ENCODE measurements around the gene ARHGEF33. TPM values are rescaled to one million over a fixed set of nuclear protein-coding genes. Genes with fewer than 3 reads are reported as not detected.
A peak's percentile ranks its signal among the peaks of the same experiment; 100 is the strongest.

Gene ARHGEF33
- total RNA-seq, 3 donors from 2014 or later (not counting 1 experiment from before 2014, with no cell fraction given), result 0.27 TPM; not detected in 2

DNA sequence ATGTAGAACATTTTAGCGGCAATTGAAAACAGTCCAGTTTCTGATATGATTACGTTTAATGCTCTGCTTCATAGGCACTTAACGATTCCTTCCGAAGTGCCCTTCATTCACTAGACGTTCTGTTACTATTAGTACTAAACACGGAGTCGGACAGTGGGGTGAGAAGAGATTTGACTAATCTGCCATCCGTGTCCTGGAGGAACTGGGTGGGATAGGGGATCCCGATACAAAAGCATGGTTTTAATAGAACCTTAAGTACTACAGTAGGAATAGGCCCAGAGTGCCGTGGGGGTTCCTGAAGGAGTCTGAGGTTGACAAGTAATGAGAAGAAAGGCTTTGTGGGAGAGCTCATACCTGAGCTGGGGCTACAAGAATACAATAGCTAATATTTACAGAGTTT, 13.3 kb upstream of the ARHGEF33 start:
- H3K27me3 Mint-ChIP-seq (ENCODE audit: low read depth in 2 of 2), result no peaks in the 10 kb centered on the region

DNA sequence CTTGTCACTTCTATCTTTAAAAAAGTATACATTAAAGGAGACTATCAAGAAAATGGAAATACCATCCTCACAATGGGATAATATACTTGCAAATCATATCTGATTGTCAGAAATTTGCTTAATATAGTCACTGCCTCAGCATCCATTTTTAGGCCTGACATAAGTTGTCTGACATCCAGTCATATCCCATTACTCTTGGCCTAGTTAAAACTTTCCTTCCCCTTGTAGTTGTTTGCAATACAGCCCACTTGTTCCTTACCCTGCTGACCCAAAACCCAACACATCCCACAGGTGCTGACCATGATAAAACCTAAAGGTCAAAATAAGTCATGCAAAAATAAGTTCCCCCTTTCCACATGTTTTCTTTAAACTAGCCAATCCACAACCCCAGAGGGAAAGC, 3.6 kb upstream of the ARHGEF33 start:
- no peak overlapping the region for H3K27ac Mint-ChIP-seq
- no peaks in the 10 kb centered on the region for H3K9me3 Mint-ChIP-seq
- ATAC-seq (no peak), DNase-seq (no peak)
- Histone ChIP-seq H3K36me3 (ENCODE audit: control insufficient read depth, insufficient read depth, low read length) (no peaks in the 10 kb centered on the region), H3K4me3 (ENCODE audit: low read length) (no peak overlapping the region), H3K27me3 (ENCODE audit: control insufficient read depth, insufficient read depth, low read length) (no peaks in the 10 kb centered on the region), H3K4me1 (ENCODE audit: control insufficient read depth, insufficient read depth, low read length) (no peaks in the 10 kb centered on the region), H3K27ac (ENCODE audit: low read length) (no peak overlapping the region), H3K9me3 (ENCODE audit: control insufficient read depth, insufficient read depth, low read length) (no peaks in the 10 kb centered on the region)
- no peak overlapping the region for H3K4me3 Mint-ChIP-seq
- intact Hi-C loops (cut with micrococcal nuclease), result no loop called here
- no peaks in the 10 kb centered on the region for H3K4me1 Mint-ChIP-seq
- H3K36me3 Mint-ChIP-seq, result no peaks in the 10 kb centered on the region
- no peak for TF ChIP-seq CTCF (IDR thresholded peaks at IDR 0.05)
- H3K27me3 Mint-ChIP-seq (ENCODE audit: low read depth in 2 of 2), result peaks cover 0 to 3% of the 10 kb centered on the region in 2 donors

More for the DNA sequence above, 13.3 kb upstream of the ARHGEF33 start:
- peak overlapping the region; percentile 85 to 98 for H3K27ac Mint-ChIP-seq
- Histone ChIP-seq H3K4me3 (ENCODE audit: low read length) (peak overlapping the region; percentile 79), H3K4me1 (ENCODE audit: control insufficient read depth, insufficient read depth, low read length) (peaks cover 7% of the 10 kb centered on the region), H3K27me3 (ENCODE audit: control insufficient read depth, insufficient read depth, low read length) (no peaks in the 10 kb centered on the region), H3K27ac (ENCODE audit: low read length) (no peak overlapping the region), H3K9me3 (ENCODE audit: control insufficient read depth, insufficient read depth, low read length) (no peaks in the 10 kb centered on the region), H3K36me3 (ENCODE audit: control insufficient read depth, insufficient read depth, low read length) (no peaks in the 10 kb centered on the region)
- peak in 1 of 2 donors; percentile 3 for DNase-seq
- ATAC-seq, result no peak
- no peaks in the 10 kb centered on the region for H3K36me3 Mint-ChIP-seq
- TF ChIP-seq CTCF (IDR thresholded peaks at IDR 0.05), result no peak
- intact Hi-C loops (cut with micrococcal nuclease), result no loop called here
- peaks cover 20 to 27% of the 10 kb centered on the region in 2 donors for H3K4me1 Mint-ChIP-seq
- 62% methylated on average over 10 of the region's 10 CpGs for WGBS (ENCODE audit: insufficient coverage)
- peak overlapping the region; percentile 95 for H3K4me3 Mint-ChIP-seq
- no peaks in the 10 kb centered on the region for H3K9me3 Mint-ChIP-seq

DNA sequence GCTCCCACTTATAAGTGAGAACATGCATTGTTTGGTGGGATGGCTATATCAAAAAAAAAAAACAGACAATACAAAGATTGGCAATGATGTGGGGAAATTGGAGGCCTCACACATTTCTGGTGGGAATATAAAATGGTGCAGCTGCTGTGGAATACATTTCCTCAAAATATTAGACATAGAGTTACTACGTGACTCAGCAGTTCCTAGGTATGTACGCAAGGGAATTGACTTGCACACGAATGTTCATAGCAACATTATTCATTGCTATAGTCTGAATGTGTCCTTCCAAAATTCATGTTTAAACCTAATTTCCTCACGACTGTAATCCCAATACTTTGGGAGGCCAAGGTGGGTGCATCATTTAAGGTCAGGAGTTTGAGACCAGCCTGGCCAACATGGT, 2.3 kb upstream of the ARHGEF33 start:
- 78% methylated on average over 4 of the region's 4 CpGs for WGBS (ENCODE audit: insufficient coverage)
- H3K9me3 Mint-ChIP-seq, result no peaks in the 10 kb centered on the region
- DNase-seq, result no peak

More for the DNA sequence above, 2.3 kb upstream of the ARHGEF33 start:
- Histone ChIP-seq H3K27me3 (ENCODE audit: control insufficient read depth, insufficient read depth, low read length) (no peaks in the 10 kb centered on the region), H3K27ac (ENCODE audit: low read length) (no peak overlapping the region), H3K4me1 (ENCODE audit: control insufficient read depth, insufficient read depth, low read length) (no peaks in the 10 kb centered on the region), H3K4me3 (ENCODE audit: low read length) (no peak overlapping the region), H3K36me3 (ENCODE audit: control insufficient read depth, insufficient read depth, low read length) (no peaks in the 10 kb centered on the region), H3K9me3 (ENCODE audit: control insufficient read depth, insufficient read depth, low read length) (no peaks in the 10 kb centered on the region)
- no peak overlapping the region for H3K27ac Mint-ChIP-seq
- peaks cover 0 to 6% of the 10 kb centered on the region in 2 donors for H3K27me3 Mint-ChIP-seq (ENCODE audit: low read depth in 2 of 2)
- ATAC-seq, result no peak
- no peaks in the 10 kb centered on the region for H3K4me1 Mint-ChIP-seq
- intact Hi-C loops (cut with micrococcal nuclease), result no loop called here
- H3K4me3 Mint-ChIP-seq, result no peak overlapping the region
- no peaks in the 10 kb centered on the region for H3K36me3 Mint-ChIP-seq
- no peak for TF ChIP-seq CTCF (IDR thresholded peaks at IDR 0.05)

All from natural killer cell (primary cell).